ENCODE results near the gene IL1A. TPM values are rescaled to one million over a fixed set of nuclear protein-coding genes. Genes with fewer than 3 reads are reported as not detected.
"Not testable (repeated sequence)": the region's sequence is repeated elsewhere in the genome, so short reads cannot be mapped to it uniquely, and the experiment has no call there.

The IL1A gene, protein sequence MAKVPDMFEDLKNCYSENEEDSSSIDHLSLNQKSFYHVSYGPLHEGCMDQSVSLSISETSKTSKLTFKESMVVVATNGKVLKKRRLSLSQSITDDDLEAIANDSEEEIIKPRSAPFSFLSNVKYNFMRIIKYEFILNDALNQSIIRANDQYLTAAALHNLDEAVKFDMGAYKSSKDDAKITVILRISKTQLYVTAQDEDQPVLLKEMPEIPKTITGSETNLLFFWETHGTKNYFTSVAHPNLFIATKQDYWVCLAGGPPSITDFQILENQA
- 0.66 TPM for total RNA-seq

DNA sequence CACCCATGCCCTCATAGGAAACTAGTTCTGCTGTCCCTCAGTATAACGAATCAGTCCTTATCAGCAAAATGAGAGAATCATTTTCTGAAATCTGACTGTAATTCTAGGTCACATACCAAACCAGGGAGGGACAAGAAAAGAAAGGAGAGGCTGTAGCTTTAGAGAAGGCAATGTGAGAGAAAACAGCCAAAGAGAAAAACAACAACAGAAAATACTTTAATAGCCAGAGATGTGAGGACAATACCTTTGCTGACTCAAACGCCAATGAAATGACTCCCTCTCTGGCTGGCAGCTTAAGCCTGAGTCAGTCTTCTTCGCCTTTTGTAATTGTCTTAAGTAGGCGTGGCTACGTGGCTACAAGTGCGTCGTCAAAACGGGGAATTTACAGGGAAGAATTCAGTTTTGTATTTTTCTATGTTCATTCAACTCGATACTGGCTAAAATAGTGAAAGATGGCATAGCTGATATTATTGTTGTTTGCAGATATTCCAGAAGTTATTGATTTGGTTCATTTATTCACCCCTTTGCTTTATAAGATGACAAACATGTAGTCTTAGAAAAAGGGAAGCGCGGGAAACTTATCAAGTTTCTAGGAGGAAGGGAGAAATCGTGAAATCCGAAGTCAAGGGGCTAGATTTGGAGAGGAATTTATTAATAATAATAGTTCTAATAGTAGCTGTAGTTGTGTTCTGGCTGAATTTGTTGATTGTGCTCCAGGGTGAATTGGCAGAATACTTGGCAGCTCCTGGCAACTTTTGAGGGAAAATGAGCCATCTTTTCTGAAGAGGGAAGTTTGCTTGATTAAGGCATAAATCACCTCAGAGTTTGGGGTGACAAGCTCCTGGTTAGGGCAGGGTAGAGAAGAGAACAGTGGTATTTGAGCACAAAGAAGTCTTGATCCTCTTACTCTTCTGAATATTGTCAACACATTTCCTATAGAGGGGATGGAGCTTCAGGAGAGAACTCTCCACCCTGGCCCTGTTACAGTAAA is at the start of gene IL1A:
Gene IL1A, minus strand, starts transcription at position 295 of the 991 bp plus-strand sequence. CDS start 723 bp downstream, outside the sequence.
- peak; percentile 18 for DNase-seq (ENCODE audit: low spot score)

GRCh38 chr2:112833976-112834375 is 49.7 kb upstream of the IL1A start:
- DNase-seq (ENCODE audit: low spot score), result no peak

DNA sequence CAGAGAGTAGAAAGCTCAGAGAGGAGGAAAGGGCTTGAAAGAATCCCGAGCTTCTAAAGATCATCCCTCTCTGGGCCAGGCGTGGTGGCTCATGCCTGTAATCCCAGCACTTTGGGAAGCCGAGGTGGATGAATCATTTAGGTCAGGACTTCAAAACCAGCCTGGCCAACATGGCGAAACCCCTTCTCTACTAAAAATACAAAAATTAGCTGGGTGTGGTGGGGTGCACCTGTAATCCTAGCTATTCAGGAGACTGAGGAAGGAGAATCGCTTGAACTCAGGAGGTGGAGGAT is 49.3 kb upstream of the IL1A start:
- DNase-seq (ENCODE audit: low spot score), result not testable (repeated sequence)

- DNase-seq (ENCODE audit: low spot score), result no peak
Observed at GRCh38 chr2:112832841-112833638, 48.7 kb upstream of the IL1A start.

- no peak for DNase-seq (ENCODE audit: low spot score)
Observed at GRCh38 chr2:112831946-112832840, 47.9 kb upstream of the IL1A start.

DNA sequence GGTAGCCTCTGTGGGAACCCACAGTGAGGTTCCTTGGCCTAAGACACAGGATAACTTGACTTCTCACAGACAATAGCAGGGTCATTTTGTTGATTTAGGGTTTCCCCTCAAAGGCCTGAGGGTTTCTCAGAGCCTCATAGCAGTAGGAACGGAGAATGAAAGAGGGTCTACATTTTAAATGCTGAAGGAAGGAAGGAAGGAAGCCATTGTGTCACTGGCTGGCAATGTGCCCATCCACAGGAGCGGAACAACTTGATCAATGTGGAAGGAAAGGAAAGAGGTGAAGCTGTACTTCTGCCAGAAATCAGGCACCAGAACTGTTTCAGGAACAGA is 47.2 kb upstream of the IL1A start:
- DNase-seq (ENCODE audit: low spot score), result peak; percentile 35

- no peak for DNase-seq (ENCODE audit: low spot score)
Observed at GRCh38 chr2:112830682-112831512, 46.6 kb upstream of the IL1A start.

DNA sequence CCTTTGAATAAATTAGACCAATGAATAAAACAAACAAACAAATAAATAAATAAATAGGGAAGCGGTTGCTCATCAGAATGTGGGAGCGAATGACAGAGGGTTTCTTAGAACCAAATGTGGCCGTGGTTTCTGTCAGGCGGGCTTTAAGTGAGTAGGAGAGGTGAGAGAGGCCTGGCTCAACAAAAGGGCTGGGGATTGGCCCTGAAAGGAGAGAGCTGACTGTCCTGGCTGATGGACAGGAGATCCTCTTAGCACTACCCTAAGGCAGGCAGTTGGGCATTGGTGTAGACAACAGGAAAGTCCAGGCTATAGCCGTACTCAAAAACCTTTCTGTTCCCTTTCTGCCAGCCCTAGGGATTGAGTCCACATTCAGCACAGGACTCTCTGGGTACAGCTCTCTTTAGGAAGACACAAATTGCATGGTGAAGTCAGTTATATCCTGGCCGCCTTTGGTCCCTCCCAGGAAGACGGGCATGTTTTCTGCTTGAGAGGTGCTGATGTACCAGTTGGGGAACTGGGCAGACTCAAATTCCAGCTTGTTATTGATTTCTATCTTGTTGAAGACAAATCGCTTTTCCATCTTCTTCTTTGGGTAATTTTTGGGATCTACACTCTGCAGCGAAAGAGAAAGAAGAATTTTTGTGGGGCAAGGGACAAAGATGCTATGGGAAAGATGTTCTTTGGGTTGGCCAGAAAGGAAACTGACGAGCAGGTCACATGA is 45.8 kb upstream of the IL1A start:
- DNase-seq (ENCODE audit: low spot score), result no peak

DNA sequence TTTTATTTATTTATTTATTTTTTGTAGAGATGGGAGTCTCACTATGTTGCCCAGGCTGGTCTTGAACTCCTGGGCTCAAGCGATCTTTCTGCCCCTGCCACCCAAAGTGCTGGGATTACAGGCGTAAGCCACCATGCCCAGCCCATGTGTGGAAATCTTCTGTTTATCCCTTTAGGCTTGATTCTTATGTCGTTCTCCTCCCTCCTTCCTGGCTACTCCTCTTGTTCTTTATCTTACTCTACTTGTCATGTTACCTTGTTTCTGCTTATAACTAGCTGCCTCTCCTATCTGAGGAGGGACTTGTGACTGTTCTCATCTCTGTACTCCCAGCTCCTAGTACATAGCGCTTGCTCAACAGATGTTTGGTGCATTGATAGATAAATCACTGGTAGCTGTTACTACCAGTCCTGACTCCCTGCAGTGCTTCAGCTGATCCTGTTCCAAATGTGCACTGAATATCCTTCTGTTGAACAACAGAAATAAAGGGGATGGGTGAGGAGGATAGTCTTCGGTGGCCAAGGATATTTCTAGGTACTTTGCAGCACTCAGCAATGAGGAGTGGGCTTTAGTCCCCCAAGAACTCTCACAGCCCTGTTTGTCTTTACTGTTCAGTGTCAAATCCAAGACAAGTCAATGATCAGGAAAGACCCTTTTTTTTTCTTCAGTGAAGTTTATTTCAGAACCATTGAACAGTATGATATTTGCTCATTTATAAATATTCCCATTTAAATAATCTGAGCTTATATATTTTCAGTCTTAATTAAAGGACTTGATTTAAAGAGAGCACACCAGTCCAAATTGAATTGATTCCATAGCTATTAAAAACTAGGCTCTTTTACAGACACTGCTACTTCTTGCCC is 45.0 kb upstream of the IL1A start:
- DNase-seq (ENCODE audit: low spot score), result no peak

- no peak for DNase-seq (ENCODE audit: low spot score)
Observed at GRCh38 chr2:112828251-112828691, 44.0 kb upstream of the IL1A start.

- DNase-seq (ENCODE audit: low spot score), result no peak
Observed at GRCh38 chr2:112827604-112828185, 43.4 kb upstream of the IL1A start.

GRCh38 chr2:112827009-112827408 is 42.7 kb upstream of the IL1A start:
- DNase-seq (ENCODE audit: low spot score), result no peak

- no peak for DNase-seq (ENCODE audit: low spot score)
Observed at GRCh38 chr2:112825706-112826105, 41.4 kb upstream of the IL1A start.

- DNase-seq (ENCODE audit: low spot score), result no peak
Observed at GRCh38 chr2:112824694-112825085, 40.4 kb upstream of the IL1A start.

- DNase-seq (ENCODE audit: low spot score), result no peak
Observed at GRCh38 chr2:112821682-112822081, 37.4 kb upstream of the IL1A start.

GRCh38 chr2:112821142-112821541 is 36.8 kb upstream of the IL1A start:
- DNase-seq (ENCODE audit: low spot score), result no peak

GRCh38 chr2:112820343-112820742 is 36.0 kb upstream of the IL1A start:
- DNase-seq (ENCODE audit: low spot score), result no peak

- DNase-seq (ENCODE audit: low spot score), result no peak
Observed at GRCh38 chr2:112819081-112819480, 34.8 kb upstream of the IL1A start.
